ENCODE results near the gene RHOB.

- TF ChIP-seq CTCF (IDR thresholded peaks at IDR 0.05), result peak in 1 of 4 experiments; percentile 37
- TF ChIP-seq POLR2A (IDR thresholded peaks at IDR 0.05), result no peak
- no peak for TF ChIP-seq POLR2AphosphoS5 (IDR thresholded peaks at IDR 0.05)
Measured at GRCh38 chr2:20422402-20423271, 24.2 kb upstream of the RHOB start.
